Measurements from ENCODE around the gene NSUN2. TPM values are rescaled to one million over a fixed set of nuclear protein-coding genes. Genes with fewer than 3 reads are reported as not detected.

NSUN2 gene
- total and polyA plus RNA-seq, 2 of the 4 experiments (the other 2 are of a cell fraction), result 51.1 to 61.1 TPM

- Histone ChIP-seq H3K14ac (replicated peaks; ENCODE audit: low read depth, low read length) (no peak overlapping the region), H2BK20ac (ENCODE audit: low read depth, low read length) (no peak overlapping the region), H3K18ac (ENCODE audit: low read depth, low read length) (no peak overlapping the region), H3K4me2 (ENCODE audit: low read depth, low read length) (no peak overlapping the region), H4K8ac (ENCODE audit: low read depth in 2 of 2, low read length in 2 of 2) (no peak overlapping the region), H3K4ac (ENCODE audit: low read depth, low read length) (no peak overlapping the region), H2BK15ac (ENCODE audit: low read depth, low read length) (no peak overlapping the region), H3K4me1 (ENCODE audit: control insufficient read depth, insufficient read depth, low read length) (no peaks in the 10 kb centered on the region; the same call in 1 of the 2 replicates), H3K9me3 (ENCODE audit: control insufficient read depth, insufficient read depth, low read length) (no peaks in the 10 kb centered on the region), H2AK9ac (replicated peaks; ENCODE audit: low read depth, low read length, poor library complexity) (no peak overlapping the region), H2AFZ (replicated peaks; ENCODE audit: low read length, poor library complexity) (no peak overlapping the region), H3K27me3 (ENCODE audit: control insufficient read depth, insufficient read depth, low read length) (no peaks in the 10 kb centered on the region), H3K27ac (ENCODE audit: insufficient read depth, low read length) (no peak overlapping the region), H4K20me1 (ENCODE audit: insufficient read depth, low read length) (peaks cover 3% of the 10 kb centered on the region), H3K23ac (ENCODE audit: low read depth, low read length) (no peak overlapping the region), H4K91ac (ENCODE audit: insufficient read depth, low read depth, low read length) (no peak overlapping the region), H3K36me3 (ENCODE audit: control insufficient read depth, insufficient read depth, low read length) (peaks cover 62% of the 10 kb centered on the region), H3K79me1 (ENCODE audit: low read depth in 1 of 2, low read length in 2 of 2) (peaks cover 5 to 10% of the 10 kb centered on the region in 2 experiments; a peak in 3 of 4 replicates), H2AK5ac (ENCODE audit: low read depth, low read length) (no peak overlapping the region), H3K9ac (ENCODE audit: low read depth, low read length) (no peak overlapping the region), H2BK5ac (ENCODE audit: low read depth, low read length, poor library complexity, severe bottlenecking) (no peak overlapping the region), H3K56ac (ENCODE audit: extremely low read depth, insufficient read depth, low read length) (no peak overlapping the region), H3K9me1 (ENCODE audit: insufficient read depth, low read length) (no peaks in the 10 kb centered on the region; the same call in 1 of the 2 replicates), H4K5ac (ENCODE audit: low read depth, low read length) (no peak overlapping the region), H3K4me3 (ENCODE audit: insufficient read depth, low read depth, low read length) (no peak overlapping the region), H2BK120ac (ENCODE audit: low read depth, low read length) (no peak overlapping the region)
- dilution Hi-C loops (cut with HindIII; ENCODE audit: low sequenced_read_pairs, unreplicated experiment) (no loop called here), intact Hi-C loops (cut with micrococcal nuclease) (loop anchor here (10.0 kb wide), 1 partner anchor 228 kb away; the partner anchor contains the start of gene MED10), in situ Hi-C loops (cut with MboI; ENCODE audit: low sequenced_read_pairs) (no loop called here)
- TF ChIP-seq RFX5 (IDR thresholded peaks at IDR 0.05; ENCODE audit: low read depth, low read length) (no peak), POLR2A (IDR thresholded peaks at IDR 0.05; ENCODE audit: low read depth, low read length) (no peak), FOS (IDR thresholded peaks at IDR 0.05; ENCODE audit: low read depth, low read length) (no peak), USF2 (IDR thresholded peaks at IDR 0.05; ENCODE audit: low read depth, low read length) (no peak), MAZ (IDR thresholded peaks at IDR 0.05; ENCODE audit: borderline replicate concordance, low read depth, low read length) (no peak), CHD1 (IDR thresholded peaks at IDR 0.05; ENCODE audit: low read depth, low read length) (no peak), ELK1 (IDR thresholded peaks at IDR 0.05; ENCODE audit: borderline replicate concordance, low read depth, low read length) (no peak), RAD21 (IDR thresholded peaks at IDR 0.05; ENCODE audit: low read length) (no peak), MAFK (IDR thresholded peaks at IDR 0.05; ENCODE audit: low read depth, low read length) (no peak), NFE2L2 (IDR thresholded peaks at IDR 0.05; ENCODE audit: low read depth, low read length) (no peak), CTCF (conservative IDR thresholded peaks at IDR 0.05; ENCODE audit: low read depth, low read length) (no peak), CEBPB (IDR thresholded peaks at IDR 0.05; ENCODE audit: low read depth, low read length) (no peak), MXI1 (IDR thresholded peaks at IDR 0.05; ENCODE audit: borderline replicate concordance, low read depth, low read length) (no peak), BHLHE40 (IDR thresholded peaks at IDR 0.05; ENCODE audit: low read depth, low read length) (no peak), RCOR1 (IDR thresholded peaks at IDR 0.05; ENCODE audit: insufficient replicate concordance, low read length) (no peak), SMC3 (IDR thresholded peaks at IDR 0.05; ENCODE audit: low read depth, low read length) (no peak)
- ChIA-PET CTCF (no interaction called here), POLR2A (ENCODE audit: unreplicated experiment) (no interaction called here)
- ATAC-seq (ENCODE audit: low read depth) (no peak), DNase-seq (no peak)
- no TSS peak for BruUV-seq (replicated peaks)
- no CpG with 5 or more reads among the region's 7 CpGs for WGBS, 2 experiments (ENCODE audit: extremely low coverage in 2 of 2, insufficient read length in 1 of 2)
Observed at GRCh38 chr5:6602441-6602840, 30.4 kb downstream of the NSUN2 start.
